ENCODE data around the gene ZNF394.

Gene ZNF394

GRCh38 chr7:99448855-99449254 is 51.2 kb downstream of the ZNF394 start:
- no peak for TF ChIP-seq CREB1 (IDR thresholded peaks at IDR 0.05; ENCODE audit: low read depth)
- TF ChIP-seq FOXM1 (IDR thresholded peaks at IDR 0.05; ENCODE audit: borderline replicate concordance, low read depth): no peak
- TF ChIP-seq, protein P1, sequence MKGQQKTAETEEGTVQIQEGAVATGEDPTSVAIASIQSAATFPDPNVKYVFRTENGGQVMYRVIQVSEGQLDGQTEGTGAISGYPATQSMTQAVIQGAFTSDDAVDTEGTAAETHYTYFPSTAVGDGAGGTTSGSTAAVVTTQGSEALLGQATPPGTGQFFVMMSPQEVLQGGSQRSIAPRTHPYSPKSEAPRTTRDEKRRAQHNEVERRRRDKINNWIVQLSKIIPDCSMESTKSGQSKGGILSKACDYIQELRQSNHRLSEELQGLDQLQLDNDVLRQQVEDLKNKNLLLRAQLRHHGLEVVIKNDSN (IDR thresholded peaks at IDR 0.05): no peak
- TF ChIP-seq EGR1 (IDR thresholded peaks at IDR 0.05): no peak
- no peak for TF ChIP-seq MAX (IDR thresholded peaks at IDR 0.05)
- no peak for TF ChIP-seq RAD21 (IDR thresholded peaks at IDR 0.05; ENCODE audit: low read depth)

GRCh38 chr7:99447943-99448342 is 52.1 kb downstream of the ZNF394 start:
- TF ChIP-seq, protein P1 (IDR thresholded peaks at IDR 0.05): no peak
- TF ChIP-seq EP300 (IDR thresholded peaks at IDR 0.05; ENCODE audit: borderline replicate concordance) (no peak), ZBTB7A (IDR thresholded peaks at IDR 0.05; ENCODE audit: low read depth) (no peak), TCF12 (IDR thresholded peaks at IDR 0.05; ENCODE audit: low read depth) (no peak), CEBPB (IDR thresholded peaks at IDR 0.05) (no peak), EGR1 (IDR thresholded peaks at IDR 0.05) (no peak), RAD21 (IDR thresholded peaks at IDR 0.05; ENCODE audit: low read depth) (no peak), YY1 (IDR thresholded peaks at IDR 0.05; ENCODE audit: low read depth) (no peak), CREB1 (IDR thresholded peaks at IDR 0.05; ENCODE audit: low read depth) (no peak), TEAD4 (IDR thresholded peaks at IDR 0.05) (no peak), TAF1 (IDR thresholded peaks at IDR 0.05; ENCODE audit: low read depth) (no peak), FOXM1 (IDR thresholded peaks at IDR 0.05; ENCODE audit: borderline replicate concordance, low read depth) (no peak), MAX (IDR thresholded peaks at IDR 0.05) (no peak), NFIC (IDR thresholded peaks at IDR 0.05) (no peak)
- TF ChIP-seq, protein P2, sequence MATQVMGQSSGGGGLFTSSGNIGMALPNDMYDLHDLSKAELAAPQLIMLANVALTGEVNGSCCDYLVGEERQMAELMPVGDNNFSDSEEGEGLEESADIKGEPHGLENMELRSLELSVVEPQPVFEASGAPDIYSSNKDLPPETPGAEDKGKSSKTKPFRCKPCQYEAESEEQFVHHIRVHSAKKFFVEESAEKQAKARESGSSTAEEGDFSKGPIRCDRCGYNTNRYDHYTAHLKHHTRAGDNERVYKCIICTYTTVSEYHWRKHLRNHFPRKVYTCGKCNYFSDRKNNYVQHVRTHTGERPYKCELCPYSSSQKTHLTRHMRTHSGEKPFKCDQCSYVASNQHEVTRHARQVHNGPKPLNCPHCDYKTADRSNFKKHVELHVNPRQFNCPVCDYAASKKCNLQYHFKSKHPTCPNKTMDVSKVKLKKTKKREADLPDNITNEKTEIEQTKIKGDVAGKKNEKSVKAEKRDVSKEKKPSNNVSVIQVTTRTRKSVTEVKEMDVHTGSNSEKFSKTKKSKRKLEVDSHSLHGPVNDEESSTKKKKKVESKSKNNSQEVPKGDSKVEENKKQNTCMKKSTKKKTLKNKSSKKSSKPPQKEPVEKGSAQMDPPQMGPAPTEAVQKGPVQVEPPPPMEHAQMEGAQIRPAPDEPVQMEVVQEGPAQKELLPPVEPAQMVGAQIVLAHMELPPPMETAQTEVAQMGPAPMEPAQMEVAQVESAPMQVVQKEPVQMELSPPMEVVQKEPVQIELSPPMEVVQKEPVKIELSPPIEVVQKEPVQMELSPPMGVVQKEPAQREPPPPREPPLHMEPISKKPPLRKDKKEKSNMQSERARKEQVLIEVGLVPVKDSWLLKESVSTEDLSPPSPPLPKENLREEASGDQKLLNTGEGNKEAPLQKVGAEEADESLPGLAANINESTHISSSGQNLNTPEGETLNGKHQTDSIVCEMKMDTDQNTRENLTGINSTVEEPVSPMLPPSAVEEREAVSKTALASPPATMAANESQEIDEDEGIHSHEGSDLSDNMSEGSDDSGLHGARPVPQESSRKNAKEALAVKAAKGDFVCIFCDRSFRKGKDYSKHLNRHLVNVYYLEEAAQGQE (IDR thresholded peaks at IDR 0.05; ENCODE audit: low read depth): no peak

DNA sequence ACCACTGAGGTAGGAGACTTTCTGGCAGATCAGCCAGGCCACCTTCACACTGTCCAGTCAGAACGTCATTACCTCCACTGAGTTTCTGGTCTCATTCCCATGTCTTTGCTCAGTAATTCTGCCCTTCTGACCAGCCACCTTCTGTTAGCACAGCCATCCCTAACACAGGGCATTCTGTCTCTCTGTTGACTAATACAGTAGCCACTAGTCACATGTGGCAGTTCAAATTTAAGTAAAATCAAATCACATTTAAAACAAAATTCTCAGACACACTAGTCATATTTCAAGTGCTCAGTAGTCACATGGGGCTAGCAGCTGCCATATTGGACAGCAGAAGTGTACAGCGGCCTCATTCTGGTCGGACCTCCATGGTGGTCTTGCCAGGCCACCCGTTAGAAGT is 54.0 kb downstream of the ZNF394 start:
- no peak for TF ChIP-seq CREB1 (IDR thresholded peaks at IDR 0.05; ENCODE audit: low read depth)
- no peak for TF ChIP-seq TEAD4 (IDR thresholded peaks at IDR 0.05)
- no peak for TF ChIP-seq MAX (IDR thresholded peaks at IDR 0.05)
- no peak for TF ChIP-seq EP300 (IDR thresholded peaks at IDR 0.05; ENCODE audit: borderline replicate concordance)
- no peak for TF ChIP-seq TCF12 (IDR thresholded peaks at IDR 0.05; ENCODE audit: low read depth)
- TF ChIP-seq ZBTB7A (IDR thresholded peaks at IDR 0.05; ENCODE audit: low read depth): no peak
- no peak for TF ChIP-seq NFIC (IDR thresholded peaks at IDR 0.05)
- TF ChIP-seq YY1 (IDR thresholded peaks at IDR 0.05; ENCODE audit: low read depth): no peak
- TF ChIP-seq, protein P2 (IDR thresholded peaks at IDR 0.05; ENCODE audit: low read depth): no peak
- no peak for TF ChIP-seq TAF1 (IDR thresholded peaks at IDR 0.05; ENCODE audit: low read depth)
- TF ChIP-seq CEBPB (IDR thresholded peaks at IDR 0.05): no peak
